AG09309 (cell line): Measurements from ENCODE around the gene EXOSC1.

ENCODE experiments used
- DNase-seq: peaks from one replicate; pipeline ENCODE4 v3.0.0-alpha.2; 2010; ENCODE audit warnings: low read depth
- H3K4me3 ChIP-seq: 2 replicates; pipeline ENCODE4 v1.5.1; 2011; ENCODE audit warnings: mild to moderate bottlenecking, low read depth, low read length, moderate library complexity; ENCODE audit not compliant: control insufficient read depth
- TF ChIP-seq, protein P1 (sequence below): IDR thresholded peaks from 2 replicates; pipeline ENCODE4 v1.5.1; 2011; ENCODE audit warnings: mild to moderate bottlenecking, low read depth, low read length, inconsistent platforms; ENCODE audit not compliant: insufficient read depth, control insufficient read depth; ENCODE audit errors: missing control alignments

The EXOSC1 gene

DNA sequence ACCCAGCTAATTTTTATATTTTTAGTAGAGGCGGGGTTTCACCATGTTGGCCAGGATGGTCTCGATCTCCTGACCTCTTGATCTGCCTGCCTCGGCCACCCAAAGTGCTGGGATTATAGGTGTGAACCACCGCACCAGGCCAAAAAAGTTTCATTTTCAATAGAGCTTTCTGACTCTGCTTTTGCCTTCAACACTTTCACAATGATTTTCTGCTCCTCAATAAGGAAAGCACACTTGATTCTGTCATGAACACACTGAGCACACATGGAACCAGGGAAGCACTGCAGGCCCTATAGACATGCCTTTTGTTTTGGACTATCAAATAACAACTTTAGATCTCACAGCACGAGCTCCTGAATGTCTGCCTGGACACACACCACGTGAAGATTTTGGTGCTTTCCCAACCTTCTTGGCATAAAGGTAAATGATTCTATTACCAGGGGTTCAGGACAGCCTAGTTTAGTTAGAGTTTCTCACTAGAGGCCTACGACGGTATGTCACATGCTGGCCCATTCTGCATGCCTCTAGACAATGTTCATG lies 52.7 kb downstream of the EXOSC1 start:
- TF ChIP-seq, protein P1, sequence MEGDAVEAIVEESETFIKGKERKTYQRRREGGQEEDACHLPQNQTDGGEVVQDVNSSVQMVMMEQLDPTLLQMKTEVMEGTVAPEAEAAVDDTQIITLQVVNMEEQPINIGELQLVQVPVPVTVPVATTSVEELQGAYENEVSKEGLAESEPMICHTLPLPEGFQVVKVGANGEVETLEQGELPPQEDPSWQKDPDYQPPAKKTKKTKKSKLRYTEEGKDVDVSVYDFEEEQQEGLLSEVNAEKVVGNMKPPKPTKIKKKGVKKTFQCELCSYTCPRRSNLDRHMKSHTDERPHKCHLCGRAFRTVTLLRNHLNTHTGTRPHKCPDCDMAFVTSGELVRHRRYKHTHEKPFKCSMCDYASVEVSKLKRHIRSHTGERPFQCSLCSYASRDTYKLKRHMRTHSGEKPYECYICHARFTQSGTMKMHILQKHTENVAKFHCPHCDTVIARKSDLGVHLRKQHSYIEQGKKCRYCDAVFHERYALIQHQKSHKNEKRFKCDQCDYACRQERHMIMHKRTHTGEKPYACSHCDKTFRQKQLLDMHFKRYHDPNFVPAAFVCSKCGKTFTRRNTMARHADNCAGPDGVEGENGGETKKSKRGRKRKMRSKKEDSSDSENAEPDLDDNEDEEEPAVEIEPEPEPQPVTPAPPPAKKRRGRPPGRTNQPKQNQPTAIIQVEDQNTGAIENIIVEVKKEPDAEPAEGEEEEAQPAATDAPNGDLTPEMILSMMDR, result no peak
- H3K4me3 ChIP-seq, result no peak overlapping the region
- no peak for DNase-seq

DNA sequence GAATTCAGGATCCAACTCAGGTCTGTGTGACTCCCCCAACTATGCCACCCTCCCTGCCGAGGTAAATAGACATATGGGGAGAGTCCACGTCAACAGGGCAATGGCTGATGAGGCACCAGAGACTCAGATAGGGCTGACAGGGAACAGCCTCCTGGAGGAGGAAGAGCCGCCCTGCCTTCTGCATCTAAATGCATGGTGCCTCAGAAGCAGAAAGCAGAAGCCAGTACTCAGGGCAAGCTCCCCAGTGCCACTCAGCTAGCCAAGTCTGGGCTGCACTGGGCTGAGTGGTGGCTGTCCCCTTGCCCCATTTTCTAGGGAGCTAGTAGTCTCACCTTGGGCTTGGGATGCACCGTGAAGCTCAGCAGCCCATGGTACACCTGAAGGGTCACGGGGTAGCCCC lies 55.7 kb downstream of the EXOSC1 start:
- TF ChIP-seq, protein P1, result no peak
- no peak for DNase-seq
- no peak overlapping the region for H3K4me3 ChIP-seq

DNA sequence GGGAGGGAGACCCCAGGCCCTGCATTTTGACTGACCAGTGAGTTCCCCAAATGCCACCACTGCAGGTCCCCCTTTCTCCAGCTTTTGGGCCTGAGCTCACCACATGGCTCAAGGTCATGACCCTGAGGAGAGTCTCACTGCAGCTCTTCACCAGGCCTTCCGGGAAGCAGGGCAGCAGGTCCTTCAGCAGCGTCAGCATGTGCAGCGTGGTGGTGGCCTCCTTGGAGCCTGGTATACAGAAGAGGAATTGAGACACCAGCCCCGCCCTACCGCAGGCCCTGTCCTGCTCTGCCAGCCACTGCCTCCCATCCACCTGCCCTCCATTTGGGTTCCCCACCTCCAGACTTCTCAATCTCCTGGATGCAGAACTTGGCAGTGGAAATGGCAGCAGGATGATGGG lies 57.7 kb downstream of the EXOSC1 start:
- TF ChIP-seq, protein P1, result no peak

More for the DNA sequence above, 57.7 kb downstream of the EXOSC1 start:
- DNase-seq, result no peak
- no peak overlapping the region for H3K4me3 ChIP-seq
